Measurements from ENCODE around the gene CALCOCO1. TPM values are rescaled to one million over a fixed set of nuclear protein-coding genes. Genes with fewer than 3 reads are reported as not detected.

Gene CALCOCO1
- total RNA-seq, 1 experiment from 2014 or later: 48.0 TPM

GRCh38 chr12:53739214-53740129 is 12.2 kb upstream of the CALCOCO1 start:
- no peak for DNase-seq (ENCODE audit: low read depth, low spot score)
- no TSS peak for BruUV-seq (replicated peaks)
- Histone ChIP-seq H3K9me3 (ENCODE audit: control insufficient read depth, insufficient read depth, low read depth, low read length) (no peaks in the 10 kb centered on the region), H3K27ac (ENCODE audit: low read length) (no peak overlapping the region), H3K4me1 (ENCODE audit: control insufficient read depth, insufficient read depth, low read length) (peaks cover 2% of the 10 kb centered on the region; the same call in 1 of the 2 replicates), H3K4me3 (ENCODE audit: low read depth in 2 of 2, low read length in 2 of 2) (peak overlapping the region in 1 of 2 experiments; percentile 29; a peak in 1 of 4 replicates), H3K27me3 (ENCODE audit: control insufficient read depth, insufficient read depth, low read length) (0 out of 2 replicates have a peak, but pooled peaks cover 2% of the 10 kb centered on the region), H3K36me3 (ENCODE audit: control insufficient read depth, insufficient read depth, low read length) (no peaks in the 10 kb centered on the region)
- in situ Hi-C loops (cut with HindIII; ENCODE audit: low pct_unique_long_range_greater_than_20kb, low sequenced_read_pairs) (no loop called here), intact Hi-C loops (cut with micrococcal nuclease; ENCODE audit: unreplicated experiment) (no loop called here)
- CTCF ChIA-PET: no interaction called here
- ATAC-seq: no peak
- TF ChIP-seq POLR2AphosphoS5 (IDR thresholded peaks at IDR 0.05; ENCODE audit: low read depth, low read length) (no peak), REST (IDR thresholded peaks at IDR 0.05; ENCODE audit: insufficient read depth in 1 of 2, low read depth in 2 of 2, low read length in 1 of 2) (no peak), SIN3A (IDR thresholded peaks at IDR 0.05; ENCODE audit: borderline replicate concordance, insufficient read depth, low read depth, low read length) (no peak), CTCF (IDR thresholded peaks at IDR 0.05) (no peak), TCF7L2 (IDR thresholded peaks at IDR 0.05; ENCODE audit: low read depth, low read length) (no peak)
- POLR2A ChIA-PET: interaction anchor here (0.6 kb wide), 1 partner anchor 210 kb away, joined by 7 read pairs; no protein-coding TSS in a partner anchor

GRCh38 chr12:53738406-53739213 is 11.4 kb upstream of the CALCOCO1 start:
- peak; percentile 48; the same call in 1 of the 2 replicates for ATAC-seq
- ChIA-PET CTCF (no interaction called here), POLR2A (no interaction called here)
- no peaks in the 10 kb centered on the region for H3K27me3 ChIP-seq (ENCODE audit: control insufficient read depth, insufficient read depth, low read length)
- no peaks in the 10 kb centered on the region for H3K9me3 ChIP-seq (ENCODE audit: control insufficient read depth, insufficient read depth, low read depth, low read length)
- H3K36me3 ChIP-seq (ENCODE audit: control insufficient read depth, insufficient read depth, low read length): no peaks in the 10 kb centered on the region
- in situ Hi-C loops (cut with HindIII; ENCODE audit: low pct_unique_long_range_greater_than_20kb, low sequenced_read_pairs) (no loop called here), intact Hi-C loops (cut with micrococcal nuclease; ENCODE audit: unreplicated experiment) (no loop called here)
- no peak for TF ChIP-seq REST (IDR thresholded peaks at IDR 0.05; ENCODE audit: insufficient read depth in 1 of 2, low read depth in 2 of 2, low read length in 1 of 2)
- TF ChIP-seq SIN3A (IDR thresholded peaks at IDR 0.05; ENCODE audit: borderline replicate concordance, insufficient read depth, low read depth, low read length): no peak
- no peak for TF ChIP-seq CTCF (IDR thresholded peaks at IDR 0.05)
- TF ChIP-seq POLR2AphosphoS5 (IDR thresholded peaks at IDR 0.05; ENCODE audit: low read depth, low read length): no peak
- TF ChIP-seq TCF7L2 (IDR thresholded peaks at IDR 0.05; ENCODE audit: low read depth, low read length): no peak
- no peak overlapping the region for H3K4me3 ChIP-seq (ENCODE audit: low read depth in 2 of 2, low read length in 2 of 2)
- peaks cover 2% of the 10 kb centered on the region; the same call in 1 of the 2 replicates for H3K4me1 ChIP-seq (ENCODE audit: control insufficient read depth, insufficient read depth, low read length)
- BruUV-seq (replicated peaks): no TSS peak
- no peak overlapping the region for H3K27ac ChIP-seq (ENCODE audit: low read length)
- DNase-seq (ENCODE audit: low read depth, low spot score): no peak
